ENCODE measurements around the gene CD53. TPM values are rescaled to one million over a fixed set of nuclear protein-coding genes. Genes with fewer than 3 reads are reported as not detected.

CD53 gene
- total RNA-seq, 1 experiment from 2014 or later: 1.4 TPM

DNA sequence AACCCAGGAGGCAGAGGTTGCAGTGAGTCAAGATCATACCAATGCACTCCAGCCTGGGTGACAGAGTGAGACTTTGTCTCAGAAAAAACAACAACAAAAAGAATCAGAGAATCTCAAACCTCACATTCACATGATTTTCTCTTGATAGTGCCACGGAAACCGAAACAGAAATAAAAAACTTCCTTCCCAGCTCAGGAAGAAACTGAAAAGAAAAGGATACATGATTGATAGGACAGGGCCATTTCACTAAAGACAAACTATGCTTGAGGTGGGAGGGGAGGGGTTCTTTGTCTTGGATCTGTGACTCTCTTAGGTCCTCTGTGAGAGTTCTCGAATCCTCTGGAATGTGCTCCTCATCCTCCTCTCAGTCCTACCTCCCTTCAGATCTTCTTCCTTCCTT lies 19.8 kb upstream of the CD53 start (continued):
- TF ChIP-seq PRDM15 (CRISPR knock-in tag; IDR thresholded peaks at IDR 0.05): no peak
- TF ChIP-seq MAX (CRISPR knock-in tag; IDR thresholded peaks at IDR 0.05): no peak
- TF ChIP-seq USF2 (CRISPR knock-in tag; IDR thresholded peaks at IDR 0.05): no peak

DNA sequence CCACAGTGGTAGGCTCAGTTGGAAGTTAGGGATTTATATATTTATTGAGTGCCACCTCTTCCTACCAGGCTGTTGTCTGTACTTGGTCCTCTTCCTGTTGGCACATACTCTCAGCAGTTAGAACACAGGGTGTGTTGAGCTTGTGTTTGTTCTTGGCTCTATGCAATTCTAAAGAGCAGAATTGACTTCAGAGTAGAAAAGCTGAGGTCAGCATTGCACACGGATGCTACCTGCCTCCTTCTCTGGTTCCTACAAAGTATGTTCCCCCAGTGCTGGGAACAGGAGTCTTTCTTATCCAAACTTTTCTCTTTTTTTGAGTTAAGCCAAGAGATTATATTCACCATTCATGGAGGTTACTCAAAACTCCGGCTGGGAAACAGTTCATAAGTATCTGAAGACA lies 16.5 kb upstream of the CD53 start:
- ChIA-PET CTCF (interaction anchor here (1.3 kb wide), 2 partner anchors 27 to 174 kb away, joined by 3 read pairs; no protein-coding TSS in a partner anchor), POLR2A (no interaction called here)
- TF ChIP-seq ZNF232 (CRISPR knock-in tag; IDR thresholded peaks at IDR 0.05): no peak
- no peak for TF ChIP-seq ZNF121 (CRISPR knock-in tag; IDR thresholded peaks at IDR 0.05)
- no peak for TF ChIP-seq ZNF138 (CRISPR knock-in tag; conservative IDR thresholded peaks at IDR 0.05)
- TF ChIP-seq, protein P1, sequence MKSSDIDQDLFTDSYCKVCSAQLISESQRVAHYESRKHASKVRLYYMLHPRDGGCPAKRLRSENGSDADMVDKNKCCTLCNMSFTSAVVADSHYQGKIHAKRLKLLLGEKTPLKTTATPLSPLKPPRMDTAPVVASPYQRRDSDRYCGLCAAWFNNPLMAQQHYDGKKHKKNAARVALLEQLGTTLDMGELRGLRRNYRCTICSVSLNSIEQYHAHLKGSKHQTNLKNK (CRISPR knock-in tag; IDR thresholded peaks at IDR 0.05): no peak
- TF ChIP-seq, protein P2, sequence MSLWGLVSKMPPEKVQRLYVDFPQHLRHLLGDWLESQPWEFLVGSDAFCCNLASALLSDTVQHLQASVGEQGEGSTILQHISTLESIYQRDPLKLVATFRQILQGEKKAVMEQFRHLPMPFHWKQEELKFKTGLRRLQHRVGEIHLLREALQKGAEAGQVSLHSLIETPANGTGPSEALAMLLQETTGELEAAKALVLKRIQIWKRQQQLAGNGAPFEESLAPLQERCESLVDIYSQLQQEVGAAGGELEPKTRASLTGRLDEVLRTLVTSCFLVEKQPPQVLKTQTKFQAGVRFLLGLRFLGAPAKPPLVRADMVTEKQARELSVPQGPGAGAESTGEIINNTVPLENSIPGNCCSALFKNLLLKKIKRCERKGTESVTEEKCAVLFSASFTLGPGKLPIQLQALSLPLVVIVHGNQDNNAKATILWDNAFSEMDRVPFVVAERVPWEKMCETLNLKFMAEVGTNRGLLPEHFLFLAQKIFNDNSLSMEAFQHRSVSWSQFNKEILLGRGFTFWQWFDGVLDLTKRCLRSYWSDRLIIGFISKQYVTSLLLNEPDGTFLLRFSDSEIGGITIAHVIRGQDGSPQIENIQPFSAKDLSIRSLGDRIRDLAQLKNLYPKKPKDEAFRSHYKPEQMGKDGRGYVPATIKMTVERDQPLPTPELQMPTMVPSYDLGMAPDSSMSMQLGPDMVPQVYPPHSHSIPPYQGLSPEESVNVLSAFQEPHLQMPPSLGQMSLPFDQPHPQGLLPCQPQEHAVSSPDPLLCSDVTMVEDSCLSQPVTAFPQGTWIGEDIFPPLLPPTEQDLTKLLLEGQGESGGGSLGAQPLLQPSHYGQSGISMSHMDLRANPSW (CRISPR knock-in tag; conservative IDR thresholded peaks at IDR 0.05; ENCODE audit: low read depth): no peak
- TF ChIP-seq TCF7 (CRISPR knock-in tag; IDR thresholded peaks at IDR 0.05; ENCODE audit: low read depth): no peak
- no peak for TF ChIP-seq IRF1 (CRISPR knock-in tag; IDR thresholded peaks at IDR 0.05)
- no peak for TF ChIP-seq CDX4 (CRISPR knock-in tag; IDR thresholded peaks at IDR 0.05; ENCODE audit: borderline replicate concordance)
- TF ChIP-seq GTF2I (CRISPR knock-in tag; conservative IDR thresholded peaks at IDR 0.05): no peak
- TF ChIP-seq ZNF425 (CRISPR knock-in tag; conservative IDR thresholded peaks at IDR 0.05): no peak
- no peak for TF ChIP-seq ZNF423 (CRISPR knock-in tag; IDR thresholded peaks at IDR 0.05)
- Mint-ChIP-seq H3K36me3 (no peaks in the 10 kb centered on the region), H3K27me3 (ENCODE audit: low read depth) (peaks cover 14% of the 10 kb centered on the region; the same call in 1 of the 2 replicates), H3K9me3 (peaks cover 9% of the 10 kb centered on the region; the same call in 1 of the 2 replicates), H3K27ac (no peak overlapping the region), H3K4me3 (no peak overlapping the region), H3K4me1 (no peaks in the 10 kb centered on the region)
- no peak for DNase-seq (ENCODE audit: low spot score)
- no peak for ATAC-seq

Measured in WTC11 (cell line).